HPDE6-E6E7 (cell line): Measurements from ENCODE around the gene SPATA20.

ENCODE experiments used
- DNase-seq: peaks from one replicate; pipeline ENCODE4 v3.0.0; 2011; ENCODE audit warnings: missing footprints; ENCODE audit errors: extremely low spot score

The SPATA20 gene

DNA sequence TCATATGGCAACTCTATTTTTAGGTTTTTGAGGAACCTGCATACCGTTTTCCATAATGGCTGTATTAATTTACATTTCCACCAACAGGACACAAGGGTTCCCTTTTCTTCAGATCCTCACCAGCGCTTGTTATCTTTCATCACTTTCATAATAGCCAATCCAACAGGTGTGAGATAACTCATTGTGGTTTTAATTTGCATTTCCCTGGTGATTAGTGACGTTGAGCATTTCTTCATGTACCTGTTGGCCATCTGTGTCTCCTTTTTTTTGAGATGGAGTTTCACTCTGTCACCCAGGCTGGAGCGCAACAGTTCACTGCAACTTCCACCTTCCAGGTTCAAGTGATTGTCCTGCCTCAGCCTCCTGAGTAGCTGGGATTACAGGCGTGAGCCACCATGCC lies 51.5 kb downstream of the SPATA20 start:
- DNase-seq: no peak

GRCh38 chr17:50599606-50600005 lies 52.6 kb downstream of the SPATA20 start:
- DNase-seq: no peak

DNA sequence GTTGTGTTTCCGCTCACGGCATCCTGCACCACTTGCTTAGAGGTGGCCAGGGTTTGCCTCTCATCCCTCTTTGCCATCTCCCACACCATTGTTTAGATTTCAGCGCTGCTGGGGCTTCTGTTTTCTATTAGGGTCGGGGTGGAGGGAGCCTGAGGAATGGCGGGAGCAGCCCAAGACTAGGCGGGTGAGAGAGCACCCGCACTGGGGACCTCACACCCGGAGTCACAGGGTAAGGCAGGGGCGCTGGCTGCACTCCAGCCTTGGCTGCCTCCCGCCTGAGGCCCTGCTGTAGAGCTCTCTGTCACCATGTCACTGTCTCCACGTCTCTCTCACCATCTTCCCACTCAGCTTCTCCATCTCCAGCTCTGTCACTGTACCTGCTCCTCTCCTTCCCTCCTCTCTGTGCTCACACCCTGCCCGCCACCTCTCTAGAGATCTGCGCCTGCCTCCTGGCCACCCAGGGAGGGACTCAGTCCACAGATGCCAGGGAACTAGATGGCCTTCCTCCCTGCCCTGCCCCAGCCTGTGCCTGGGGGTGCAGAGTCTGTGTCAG lies 54.9 kb downstream of the SPATA20 start:
- no peak for DNase-seq

GRCh38 chr17:50602836-50603235 lies 55.9 kb downstream of the SPATA20 start:
- no peak for DNase-seq

GRCh38 chr17:50603340-50603739 lies 56.4 kb downstream of the SPATA20 start:
- DNase-seq: no peak

- no peak for DNase-seq
Measured at GRCh38 chr17:50604513-50604912, 57.5 kb downstream of the SPATA20 start.

DNA sequence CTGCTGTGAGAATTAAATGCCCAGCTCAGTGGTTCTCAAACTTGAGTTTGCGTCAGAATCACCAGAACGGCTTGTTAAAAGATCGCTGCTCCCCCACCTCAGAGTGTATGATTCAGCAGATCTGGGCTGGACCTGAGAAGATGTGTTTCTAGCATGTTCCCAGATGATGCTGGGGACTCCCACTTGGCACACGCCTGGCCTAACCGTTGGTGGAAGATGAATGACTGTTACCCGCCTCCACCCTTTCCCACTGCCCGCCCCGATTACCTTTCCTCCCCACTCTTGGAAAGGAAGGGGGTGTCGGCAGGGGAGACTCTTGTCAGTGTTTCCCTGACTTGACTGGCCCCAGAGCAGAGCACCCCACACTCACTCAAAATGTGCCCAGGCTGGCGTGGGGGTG lies 58.5 kb downstream of the SPATA20 start:
- no peak for DNase-seq
